ENCODE results near the gene AMOTL2.

AMOTL2 gene

GRCh38 chr3:134366221-134366927 lies 7.9 kb downstream of the AMOTL2 start:
- DNase-seq (ENCODE audit: low read depth in 2 of 2): no peak

GRCh38 chr3:134365766-134366065 lies 8.5 kb downstream of the AMOTL2 start:
- DNase-seq (ENCODE audit: low read depth in 2 of 2): no peak

- no peak for DNase-seq (ENCODE audit: low read depth in 2 of 2)
These were observed 9.1 kb downstream of the AMOTL2 start for GRCh38 chr3:134364936-134365765.

GRCh38 chr3:134364061-134364935 lies 9.9 kb downstream of the AMOTL2 start:
- DNase-seq (ENCODE audit: low read depth in 2 of 2): no peak

GRCh38 chr3:134363381-134363755 lies 10.9 kb downstream of the AMOTL2 start:
- no peak for DNase-seq (ENCODE audit: low read depth in 2 of 2)

GRCh38 chr3:134362670-134363380 lies 11.4 kb downstream of the AMOTL2 start:
- DNase-seq (ENCODE audit: low read depth in 2 of 2): no peak

GRCh38 chr3:134362221-134362620 lies 12.0 kb downstream of the AMOTL2 start:
- no peak for DNase-seq (ENCODE audit: low read depth in 2 of 2)

- no peak for DNase-seq (ENCODE audit: low read depth in 2 of 2)
These were observed 12.9 kb downstream of the AMOTL2 start for GRCh38 chr3:134361162-134361835.

- no peak for DNase-seq (ENCODE audit: low read depth in 2 of 2)
These were observed 14.2 kb downstream of the AMOTL2 start for GRCh38 chr3:134360046-134360445.

GRCh38 chr3:134359121-134360010 lies 14.9 kb downstream of the AMOTL2 start:
- DNase-seq (ENCODE audit: low read depth in 2 of 2): no peak

GRCh38 chr3:134357914-134358811 lies 16.1 kb downstream of the AMOTL2 start:
- DNase-seq (ENCODE audit: low read depth in 2 of 2): no peak

- no peak for DNase-seq (ENCODE audit: low read depth in 2 of 2)
These were observed 16.9 kb downstream of the AMOTL2 start for GRCh38 chr3:134357261-134357913.

GRCh38 chr3:134356411-134357040 lies 17.7 kb downstream of the AMOTL2 start:
- no peak for DNase-seq (ENCODE audit: low read depth in 2 of 2)

- no peak for DNase-seq (ENCODE audit: low read depth in 2 of 2)
These were observed 18.8 kb downstream of the AMOTL2 start for GRCh38 chr3:134355416-134355815.

GRCh38 chr3:134354612-134355251 lies 19.5 kb downstream of the AMOTL2 start:
- no peak for DNase-seq (ENCODE audit: low read depth in 2 of 2)

- DNase-seq (ENCODE audit: low read depth in 2 of 2): no peak
These were observed 20.2 kb downstream of the AMOTL2 start for GRCh38 chr3:134353831-134354611.

Measured in stimulated activated CD8-positive, alpha-beta memory T cell treated with anti-CD3 and anti-CD28 coated beads, Interleukin-2, amount 100 ng/mL, for 1 hour (primary cell).